ENCODE data around the gene MRPL46. TPM values are rescaled to one million over a fixed set of nuclear protein-coding genes. Genes with fewer than 3 reads are reported as not detected.
A peak's percentile ranks its signal among the peaks of the same experiment; 100 is the strongest.
"Not testable (repeated sequence)": the region's sequence is repeated elsewhere in the genome, so short reads cannot be mapped to it uniquely, and the experiment has no call there.

Gene MRPL46
- total RNA-seq, 1 donor from 2014 or later: 22.2 TPM

GRCh38 chr15:88470625-88471372, 3.6 kb upstream of the MRPL46 start:
- Histone ChIP-seq H3K36me3 (ENCODE audit: control insufficient read depth, insufficient read depth, low read length) (peaks cover 1% of the 10 kb centered on the region), H3K27me3 (ENCODE audit: control insufficient read depth, insufficient read depth, low read length) (no peaks in the 10 kb centered on the region), H3K4me3 (ENCODE audit: low read depth, low read length) (no peak overlapping the region)
- no peak for DNase-seq (ENCODE audit: low read depth)
- TF ChIP-seq CTCF (IDR thresholded peaks at IDR 0.05; ENCODE audit: insufficient read depth, low read length, poor library complexity, severe bottlenecking): no peak

GRCh38 chr15:88469321-88469720, 2.1 kb upstream of the MRPL46 start:
- no peaks in the 10 kb centered on the region for H3K27me3 ChIP-seq (ENCODE audit: control insufficient read depth, insufficient read depth, low read length)
- no peak for TF ChIP-seq CTCF (IDR thresholded peaks at IDR 0.05; ENCODE audit: insufficient read depth, low read length, poor library complexity, severe bottlenecking)
- DNase-seq (ENCODE audit: low read depth): no peak
- no peak overlapping the region for H3K4me3 ChIP-seq (ENCODE audit: low read depth, low read length)
- H3K36me3 ChIP-seq (ENCODE audit: control insufficient read depth, insufficient read depth, low read length): no peaks in the 10 kb centered on the region

DNA sequence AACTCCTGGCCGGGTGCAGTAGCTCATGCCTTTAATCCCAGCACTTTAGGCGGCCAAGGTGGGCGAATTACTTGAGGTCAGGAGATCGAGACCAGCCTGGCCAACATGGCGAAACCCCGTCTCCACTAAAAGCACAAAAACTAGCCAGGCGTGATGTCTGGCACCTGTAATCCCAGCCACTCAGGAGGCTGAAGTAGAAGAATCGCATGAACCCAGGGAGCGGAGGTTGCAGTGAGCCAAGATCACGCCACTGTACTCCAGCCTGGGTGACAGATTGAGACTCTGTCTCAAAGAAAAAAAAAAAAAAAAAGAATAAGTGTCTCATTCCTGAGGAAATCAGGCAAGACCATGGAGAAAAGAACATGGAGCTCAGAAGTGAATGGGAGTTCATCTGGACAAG, 1.5 kb upstream of the MRPL46 start:
- DNase-seq (ENCODE audit: low read depth); H3K4me3 ChIP-seq (ENCODE audit: low read depth, low read length); H3K36me3 ChIP-seq (ENCODE audit: control insufficient read depth, insufficient read depth, low read length); H3K27me3 ChIP-seq (ENCODE audit: control insufficient read depth, insufficient read depth, low read length): not testable (repeated sequence)

DNA sequence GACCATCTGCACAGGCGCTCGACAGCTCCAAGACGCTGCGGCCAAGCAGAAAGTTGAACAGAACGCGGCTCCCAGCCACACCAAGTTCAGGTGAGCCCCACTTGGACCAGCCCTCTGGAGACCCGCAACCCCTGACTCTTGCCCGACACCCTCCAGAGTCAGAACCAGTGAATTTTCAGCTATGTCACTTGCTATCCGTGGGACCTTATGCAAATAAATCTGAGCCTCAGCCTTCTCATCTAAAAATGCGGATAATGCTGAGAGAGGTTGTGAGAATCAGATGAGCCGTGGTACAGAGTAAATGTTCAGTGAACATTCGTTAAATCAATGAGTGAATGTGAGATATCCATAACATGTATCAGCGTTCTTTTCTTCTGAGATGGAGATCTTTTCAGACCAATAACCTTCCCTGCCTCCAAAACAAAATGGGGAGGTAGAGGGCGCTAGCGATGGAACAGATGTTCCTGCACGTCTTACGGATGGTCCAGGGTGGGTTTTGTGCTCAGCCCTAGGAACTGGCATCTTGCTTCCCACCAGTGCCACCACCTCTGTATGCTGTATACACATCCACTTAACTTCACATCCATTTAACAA, 844 bp upstream of the MRPL46 start:
- Histone ChIP-seq H3K27me3 (ENCODE audit: control insufficient read depth, insufficient read depth, low read length) (no peaks in the 10 kb centered on the region), H3K4me3 (ENCODE audit: low read depth, low read length) (peak overlapping the region; percentile 98), H3K36me3 (ENCODE audit: control insufficient read depth, insufficient read depth, low read length) (no peaks in the 10 kb centered on the region)
- no peak for DNase-seq (ENCODE audit: low read depth)
- TF ChIP-seq CTCF (IDR thresholded peaks at IDR 0.05; ENCODE audit: insufficient read depth, low read length, poor library complexity, severe bottlenecking): peak; percentile 22

DNA sequence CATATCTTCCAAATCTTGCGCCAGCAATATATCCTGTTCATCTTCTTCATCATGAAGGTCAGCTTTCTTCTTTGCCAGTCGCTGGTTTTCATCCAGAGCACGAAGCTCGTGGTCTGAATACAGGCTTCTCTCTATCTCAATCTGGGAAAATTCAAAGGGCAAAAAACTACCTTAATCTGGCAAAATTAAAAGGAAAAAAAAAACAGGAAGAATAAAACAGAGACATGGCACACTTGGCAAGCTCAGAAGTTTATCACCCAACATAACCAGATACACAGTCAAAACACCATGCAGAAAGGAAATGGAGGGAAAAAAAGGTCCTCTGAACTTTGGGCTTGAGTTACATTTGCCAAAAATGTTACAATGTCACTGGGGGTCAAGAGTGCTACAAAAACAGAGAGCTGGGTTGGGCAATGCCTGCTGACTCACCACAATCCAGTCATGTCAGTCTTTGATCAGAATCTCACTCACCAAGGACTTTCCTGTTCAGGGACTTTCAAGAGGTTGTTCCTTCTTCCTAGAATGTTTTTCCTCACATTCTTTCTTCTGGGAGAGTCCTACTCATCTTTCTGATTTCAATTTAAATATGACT, 1.5 kb downstream of the MRPL46 start:
- TF ChIP-seq CTCF (IDR thresholded peaks at IDR 0.05; ENCODE audit: insufficient read depth, low read length, poor library complexity, severe bottlenecking): no peak
- Histone ChIP-seq H3K36me3 (ENCODE audit: control insufficient read depth, insufficient read depth, low read length) (no peaks in the 10 kb centered on the region), H3K4me3 (ENCODE audit: low read depth, low read length) (no peak overlapping the region), H3K27me3 (ENCODE audit: control insufficient read depth, insufficient read depth, low read length) (no peaks in the 10 kb centered on the region)
- DNase-seq (ENCODE audit: low read depth): no peak

GRCh38 chr15:88463870-88464532, 3.2 kb downstream of the MRPL46 start:
- Histone ChIP-seq H3K4me3 (ENCODE audit: low read depth, low read length) (no peak overlapping the region), H3K27me3 (ENCODE audit: control insufficient read depth, insufficient read depth, low read length) (no peaks in the 10 kb centered on the region), H3K36me3 (ENCODE audit: control insufficient read depth, insufficient read depth, low read length) (peaks cover 2% of the 10 kb centered on the region)
- no peak for DNase-seq (ENCODE audit: low read depth)
- no peak for TF ChIP-seq CTCF (IDR thresholded peaks at IDR 0.05; ENCODE audit: insufficient read depth, low read length, poor library complexity, severe bottlenecking)
